Panc1 (cell line): ENCODE results near the gene RBM6. TPM values are rescaled to one million over a fixed set of nuclear protein-coding genes. Genes with fewer than 3 reads are reported as not detected.

ENCODE experiments used
- ATAC-seq: fragments of 200-7000 bp; cut with Tn5 transposase; 2 replicates; pipeline ENCODE4 v1.9.1; 2020; ENCODE audit warnings: mild to moderate bottlenecking, moderate library complexity
- BruUV-seq: library from RNA; stranded (reverse); fragments of 400-500 nt; replicated peaks from 2 replicates; lab custom pipeline; 2021; lab: Mats Ljungman, UMichigan
- CTCF ChIA-PET: fragments of 300-600 bp; sonication (Branson Sonifier 250); formaldehyde crosslinking; loops from one replicate; lab custom pipeline; 2022; ENCODE audit warnings: antibody characterized with exemption; lab: Charles Lee
- POLR2A ChIA-PET: fragments of 300-600 bp; sonication (Branson Sonifier 250); formaldehyde crosslinking; loops from one replicate; lab custom pipeline; 2022; ENCODE audit warnings: antibody characterized with exemption; lab: Charles Lee
- DNase-seq: peaks from one replicate; pipeline ENCODE4 v3.0.0-alpha.2; 2010; ENCODE audit warnings: low read depth, low spot score
- H3K27ac ChIP-seq: 2 replicates; pipeline ENCODE4 v1.5.1; 2011; ENCODE audit warnings: mild to moderate bottlenecking, low read length, inconsistent platforms
- H3K27me3 ChIP-seq: fragments of 200-500 bp; sonication (Bioruptor generic); 2 replicates; pipeline ENCODE4 v1.6.0; 2014; ENCODE audit warnings: low read length, inconsistent platforms; ENCODE audit not compliant: control insufficient read depth, insufficient read depth
- H3K36me3 ChIP-seq: fragments of 200-500 bp; sonication (Bioruptor generic); 2 replicates; pipeline ENCODE4 v1.5.1; 2014; ENCODE audit warnings: inconsistent platforms, mild to moderate bottlenecking, low read length, moderate library complexity; ENCODE audit not compliant: control insufficient read depth, insufficient read depth
- H3K4me1 ChIP-seq: 2 replicates; pipeline ENCODE4 v1.5.1; 2011; ENCODE audit warnings: inconsistent platforms, mild to moderate bottlenecking, low read length, moderate library complexity; ENCODE audit not compliant: control insufficient read depth, insufficient read depth
- H3K4me3 ChIP-seq, 2 experiments: 2 replicates each; pipeline ENCODE4 v1.5.1; 2011 to 2012; ENCODE audit warnings: low read depth in 2 of 2, low read length in 2 of 2, mild to moderate bottlenecking in 2 of 2, inconsistent platforms in 1 of 2, moderate library complexity in 1 of 2
- H3K9me3 ChIP-seq: fragments of 200-500 bp; sonication (Bioruptor generic); 2 replicates; pipeline ENCODE4 v1.5.1; 2014; ENCODE audit warnings: low read depth, mild to moderate bottlenecking, inconsistent platforms, low read length, moderate library complexity; ENCODE audit not compliant: control insufficient read depth, insufficient read depth
- POLR2AphosphoS5 ChIP-seq: IDR thresholded peaks from 2 replicates; pipeline ENCODE4 v1.6.1; 2012; ENCODE audit warnings: mild to moderate bottlenecking, low read depth, low read length, moderate library complexity
- REST ChIP-seq, 2 experiments: IDR thresholded peaks; 2 replicates each; pipeline ENCODE4 v1.6.1; 2011 to 2012; ENCODE audit warnings: low read depth in 2 of 2, control low read depth in 1 of 2, low read length in 1 of 2, mild to moderate bottlenecking in 1 of 2, moderate library complexity in 1 of 2; ENCODE audit not compliant: insufficient read depth in 1 of 2
- SIN3A ChIP-seq: IDR thresholded peaks from 2 replicates; pipeline ENCODE4 v1.6.1; 2012; ENCODE audit warnings: low read depth, mild to moderate bottlenecking, low read length, moderate library complexity, borderline replicate concordance; ENCODE audit not compliant: insufficient read depth
- TCF7L2 ChIP-seq: IDR thresholded peaks from 2 replicates; pipeline ENCODE4 v1.6.1; 2011; ENCODE audit warnings: mild to moderate bottlenecking, low read depth, low read length, inconsistent platforms
- in situ Hi-C: cut with HindIII; loops from 2 replicates; pipeline ENCODE4 v1.10.0; 2016; ENCODE audit warnings: low sequenced_read_pairs, low pct_unique_long_range_greater_than_20kb
- intact Hi-C: fragments of 100-400 bp; cut with micrococcal nuclease; formaldehyde crosslinking; loops from one replicate; pipeline ENCODE4 v1.10.0; 2022; ENCODE audit not compliant: unreplicated experiment
- total RNA-seq: library from RNA; stranded (reverse); gene quantifications from one replicate; pipeline ENCODE4 v1.2.1, GENCODE V29; 2021; ENCODE audit not compliant: unreplicated experiment
- TF ChIP-seq, protein P1 (sequence below): fragments of 450-650 bp; IDR thresholded peaks from 2 replicates; pipeline ENCODE4 v1.5.1; 2017; ENCODE audit warnings: mild to moderate bottlenecking

Gene RBM6
- total RNA-seq, 1 experiment from 2014 or later = 43.6 TPM

DNA sequence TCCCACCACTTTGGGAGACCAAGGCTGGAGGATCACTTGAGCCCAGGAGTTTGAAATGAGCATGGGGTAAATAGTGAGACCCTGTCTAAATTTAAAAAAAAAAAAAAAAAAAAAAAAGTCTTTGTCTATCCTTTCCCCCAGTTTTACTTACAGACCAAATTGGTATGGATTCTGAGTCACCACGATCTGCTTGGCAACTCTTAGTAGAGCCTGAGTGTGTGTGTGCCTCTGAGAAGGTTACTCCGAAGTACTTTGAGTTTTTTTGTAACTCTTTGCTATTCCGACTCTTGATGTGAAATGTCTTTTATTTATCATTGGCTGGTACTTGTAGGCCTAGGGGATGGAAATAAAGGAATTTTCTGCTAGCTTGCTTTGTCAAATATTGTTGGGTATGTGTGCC is 63.3 kb downstream of the RBM6 start:
- no peaks in the 10 kb centered on the region; the same call in none of the 2 replicates for H3K36me3 ChIP-seq
- H3K27ac ChIP-seq = no peak overlapping the region
- intact Hi-C loops = no loop called here
- no peak for TF ChIP-seq POLR2AphosphoS5
- TF ChIP-seq TCF7L2 = no peak
- no peak for TF ChIP-seq SIN3A
- TF ChIP-seq, protein P1, sequence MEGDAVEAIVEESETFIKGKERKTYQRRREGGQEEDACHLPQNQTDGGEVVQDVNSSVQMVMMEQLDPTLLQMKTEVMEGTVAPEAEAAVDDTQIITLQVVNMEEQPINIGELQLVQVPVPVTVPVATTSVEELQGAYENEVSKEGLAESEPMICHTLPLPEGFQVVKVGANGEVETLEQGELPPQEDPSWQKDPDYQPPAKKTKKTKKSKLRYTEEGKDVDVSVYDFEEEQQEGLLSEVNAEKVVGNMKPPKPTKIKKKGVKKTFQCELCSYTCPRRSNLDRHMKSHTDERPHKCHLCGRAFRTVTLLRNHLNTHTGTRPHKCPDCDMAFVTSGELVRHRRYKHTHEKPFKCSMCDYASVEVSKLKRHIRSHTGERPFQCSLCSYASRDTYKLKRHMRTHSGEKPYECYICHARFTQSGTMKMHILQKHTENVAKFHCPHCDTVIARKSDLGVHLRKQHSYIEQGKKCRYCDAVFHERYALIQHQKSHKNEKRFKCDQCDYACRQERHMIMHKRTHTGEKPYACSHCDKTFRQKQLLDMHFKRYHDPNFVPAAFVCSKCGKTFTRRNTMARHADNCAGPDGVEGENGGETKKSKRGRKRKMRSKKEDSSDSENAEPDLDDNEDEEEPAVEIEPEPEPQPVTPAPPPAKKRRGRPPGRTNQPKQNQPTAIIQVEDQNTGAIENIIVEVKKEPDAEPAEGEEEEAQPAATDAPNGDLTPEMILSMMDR = no peak
- TF ChIP-seq REST (IDR thresholded peaks at IDR 0.05; ENCODE audit: insufficient read depth in 1 of 2, low read depth in 2 of 2, low read length in 1 of 2) = no peak
- POLR2A ChIA-PET = no interaction called here
- CTCF ChIA-PET = no interaction called here
- no peaks in the 10 kb centered on the region for H3K27me3 ChIP-seq
- in situ Hi-C loops = no loop called here
- H3K4me1 ChIP-seq = no peaks in the 10 kb centered on the region
- ATAC-seq (no peak), DNase-seq (no peak)
- H3K4me3 ChIP-seq = no peak overlapping the region
- no TSS peak for BruUV-seq
- no peaks in the 10 kb centered on the region for H3K9me3 ChIP-seq

- BruUV-seq = no TSS peak
- no peak for ATAC-seq
- Histone ChIP-seq H3K4me3 (no peak overlapping the region), H3K27me3 (no peaks in the 10 kb centered on the region), H3K4me1 (no peaks in the 10 kb centered on the region), H3K36me3 (no peaks in the 10 kb centered on the region; the same call in none of the 2 replicates), H3K9me3 (no peaks in the 10 kb centered on the region), H3K27ac (no peak overlapping the region)
- in situ Hi-C loops (no loop called here), intact Hi-C loops (no loop called here)
- CTCF ChIA-PET = no interaction called here
- no peak for DNase-seq
- TF ChIP-seq SIN3A (no peak), POLR2AphosphoS5 (no peak), TCF7L2 (no peak), REST (IDR thresholded peaks at IDR 0.05; ENCODE audit: insufficient read depth in 1 of 2, low read depth in 2 of 2, low read length in 1 of 2) (no peak)
- TF ChIP-seq, protein P1 = no peak
- POLR2A ChIA-PET = no interaction called here
These were observed 63.9 kb downstream of the RBM6 start for GRCh38 chr3:50003824-50004223.
